ENCODE results near the gene ABCD1.
A peak's percentile ranks its signal among the peaks of the same experiment; 100 is the strongest.

Gene ABCD1

DNA sequence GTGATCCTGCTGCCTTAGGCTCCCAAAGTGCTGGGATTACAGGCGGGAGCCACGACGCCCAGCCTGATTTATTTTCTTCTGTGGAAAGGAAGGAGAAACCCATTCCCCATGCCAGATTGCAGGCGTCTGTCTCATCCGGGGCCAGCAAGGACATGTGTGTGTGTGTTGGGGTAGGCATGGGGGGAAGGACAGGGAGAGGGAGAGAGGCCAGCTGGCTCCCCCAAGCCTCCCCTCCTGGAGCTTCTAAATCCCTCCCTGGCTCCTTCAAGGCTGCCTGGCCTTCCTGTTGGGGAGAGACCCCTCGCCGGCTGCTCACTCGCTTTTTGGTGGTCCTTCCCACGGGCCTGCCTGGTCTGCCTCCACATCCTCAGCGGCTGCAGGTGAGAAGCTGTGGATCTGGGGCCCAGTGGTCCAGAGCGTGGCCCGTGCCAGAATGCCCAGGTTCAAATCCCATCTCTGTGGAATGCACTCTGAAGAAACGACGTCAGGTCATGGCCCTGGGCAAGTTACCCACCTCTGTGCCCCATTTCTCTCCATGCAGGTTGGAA lies 38.0 kb downstream of the ABCD1 start:
- no peak for DNase-seq (ENCODE audit: low spot score)

DNA sequence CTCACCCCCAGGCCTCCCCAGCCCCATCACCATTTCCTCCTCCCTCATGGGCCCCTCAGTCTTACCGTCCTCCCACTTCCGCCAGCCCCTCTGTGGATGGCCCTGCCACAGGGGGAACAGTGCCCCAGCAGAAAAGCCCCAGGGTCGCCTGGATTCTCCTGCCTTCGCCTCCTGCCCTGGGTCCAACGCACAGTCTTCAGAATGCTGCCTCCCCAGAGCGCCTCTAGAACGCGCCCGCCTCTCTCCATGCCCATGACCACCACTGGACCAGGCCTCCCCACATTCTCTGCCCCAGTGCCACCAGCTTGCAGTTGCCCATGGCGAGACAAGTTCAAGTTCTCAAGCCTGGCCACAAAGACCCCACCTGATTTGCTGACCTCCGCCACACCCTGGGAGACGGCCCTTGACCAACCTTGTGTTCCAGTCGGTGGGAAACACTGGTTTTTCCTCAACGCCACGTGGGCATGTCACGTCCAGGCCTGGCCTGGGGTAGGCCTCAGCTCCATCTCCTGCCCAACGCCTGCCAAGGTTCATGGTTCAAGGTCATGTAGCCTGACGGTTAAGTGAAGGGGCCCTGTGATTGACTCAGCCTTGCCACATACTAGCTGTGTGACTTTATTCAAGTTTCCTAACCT lies 38.8 kb downstream of the ABCD1 start:
- DNase-seq (ENCODE audit: low spot score), result no peak

DNA sequence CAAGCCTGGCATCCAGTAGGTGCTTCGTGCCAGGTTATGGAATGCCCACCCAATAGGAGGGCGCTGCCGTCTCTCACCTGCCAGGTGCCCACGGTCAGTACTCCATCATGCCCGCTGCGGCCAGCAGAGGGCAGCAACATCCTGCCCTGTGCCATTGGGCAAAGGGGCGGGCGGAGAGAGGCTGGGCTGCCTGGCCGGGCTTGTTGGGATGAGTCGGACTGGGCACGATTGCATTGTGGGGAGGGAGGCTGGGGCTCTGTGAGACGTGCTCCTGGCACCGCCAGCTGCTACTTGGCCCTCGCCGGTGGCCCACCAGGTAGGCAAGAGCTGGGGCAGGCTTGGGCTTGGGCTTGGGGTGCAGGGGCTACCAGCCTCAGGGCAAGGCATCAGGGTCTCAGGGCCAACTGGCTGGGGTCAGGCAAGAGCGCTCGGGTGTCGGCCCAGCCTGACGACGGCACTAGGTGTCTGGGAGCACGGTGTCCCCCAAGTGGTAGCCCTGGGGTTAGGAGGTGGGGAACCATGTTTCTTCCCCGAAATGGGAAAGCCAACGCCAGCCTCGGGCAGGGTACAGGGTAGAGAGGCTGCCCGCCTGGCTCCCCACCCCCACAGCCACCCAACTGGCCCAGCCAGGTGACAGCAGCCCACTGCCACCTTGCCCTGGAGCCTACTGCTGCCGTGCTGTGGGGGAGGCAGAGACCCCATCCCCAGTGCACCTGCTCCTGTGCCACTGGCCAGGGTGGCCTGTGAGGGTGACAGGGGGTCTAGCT lies 39.5 kb downstream of the ABCD1 start, which contains the start of gene PLXNB3:
TSS of gene PLXNB3 (plus strand) at position 261 of the 767 bp plus-strand sequence. CDS start 1,287 bp downstream, outside the sequence.
- peak; percentile 81 for DNase-seq (ENCODE audit: low spot score)

DNA sequence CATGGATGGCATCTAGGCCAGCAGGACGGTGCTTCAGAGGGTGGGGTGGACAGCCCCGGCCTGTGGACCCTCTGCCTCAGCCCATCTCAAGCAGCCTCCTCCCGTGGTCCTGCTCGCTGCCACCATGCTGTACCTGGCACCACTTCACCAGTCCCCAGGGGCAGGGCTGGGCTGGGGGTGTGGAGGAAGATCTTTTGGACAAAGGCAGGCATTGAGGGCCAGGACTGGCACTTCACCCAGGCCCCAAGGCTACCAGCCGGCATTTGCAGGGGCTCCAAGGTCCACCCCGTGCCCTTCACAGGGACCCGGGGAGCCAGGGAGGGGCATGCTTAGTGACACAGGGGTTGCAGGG lies 40.1 kb downstream of the ABCD1 start:
- DNase-seq (ENCODE audit: low spot score), result no peak

DNA sequence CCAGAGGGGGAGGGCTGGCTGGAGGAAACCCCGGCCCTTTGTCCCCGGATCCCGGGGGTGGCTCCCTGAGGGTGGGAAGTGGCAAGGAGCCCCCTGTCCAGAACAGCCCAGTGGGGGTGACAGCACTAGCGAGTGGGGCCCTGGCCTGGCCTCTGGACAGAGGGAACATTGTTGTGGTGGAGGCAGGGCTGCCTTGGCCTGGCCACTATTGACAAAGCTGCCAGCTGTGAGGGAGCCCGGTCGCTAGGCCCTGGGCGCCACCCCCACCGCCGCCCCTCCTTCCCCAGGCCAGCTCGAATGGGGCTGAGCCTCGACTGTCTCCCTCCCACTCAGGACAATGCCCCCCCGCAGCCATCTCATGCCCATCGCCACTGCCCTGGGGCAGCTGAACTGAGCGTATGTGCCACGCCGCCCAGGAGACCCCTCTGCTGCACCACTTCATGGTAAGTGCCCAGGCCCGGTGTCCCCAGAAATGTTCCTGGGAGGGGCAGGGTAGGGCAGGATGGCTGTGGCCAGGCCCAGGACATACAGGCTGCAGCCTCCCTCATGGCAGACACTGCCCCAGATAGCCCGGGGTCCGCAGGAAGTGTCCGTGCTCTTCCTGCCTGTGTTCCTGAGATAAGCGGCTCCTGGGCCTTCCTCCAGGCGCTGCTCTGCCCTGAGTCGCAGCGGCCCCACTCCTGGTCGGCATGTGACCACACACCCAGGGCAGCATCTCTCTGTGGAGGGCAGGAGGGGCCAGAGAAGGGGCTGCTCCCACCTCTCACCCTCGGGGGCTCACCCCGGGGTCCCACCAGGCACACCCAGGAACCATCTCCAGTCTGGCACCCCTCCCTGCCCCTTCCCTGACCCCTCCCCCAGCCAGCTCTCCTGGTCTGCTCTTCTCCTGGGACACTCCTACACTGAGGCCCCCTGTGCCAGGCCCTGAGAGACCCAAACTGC lies 40.8 kb downstream of the ABCD1 start:
- no peak for DNase-seq (ENCODE audit: low spot score)

DNA sequence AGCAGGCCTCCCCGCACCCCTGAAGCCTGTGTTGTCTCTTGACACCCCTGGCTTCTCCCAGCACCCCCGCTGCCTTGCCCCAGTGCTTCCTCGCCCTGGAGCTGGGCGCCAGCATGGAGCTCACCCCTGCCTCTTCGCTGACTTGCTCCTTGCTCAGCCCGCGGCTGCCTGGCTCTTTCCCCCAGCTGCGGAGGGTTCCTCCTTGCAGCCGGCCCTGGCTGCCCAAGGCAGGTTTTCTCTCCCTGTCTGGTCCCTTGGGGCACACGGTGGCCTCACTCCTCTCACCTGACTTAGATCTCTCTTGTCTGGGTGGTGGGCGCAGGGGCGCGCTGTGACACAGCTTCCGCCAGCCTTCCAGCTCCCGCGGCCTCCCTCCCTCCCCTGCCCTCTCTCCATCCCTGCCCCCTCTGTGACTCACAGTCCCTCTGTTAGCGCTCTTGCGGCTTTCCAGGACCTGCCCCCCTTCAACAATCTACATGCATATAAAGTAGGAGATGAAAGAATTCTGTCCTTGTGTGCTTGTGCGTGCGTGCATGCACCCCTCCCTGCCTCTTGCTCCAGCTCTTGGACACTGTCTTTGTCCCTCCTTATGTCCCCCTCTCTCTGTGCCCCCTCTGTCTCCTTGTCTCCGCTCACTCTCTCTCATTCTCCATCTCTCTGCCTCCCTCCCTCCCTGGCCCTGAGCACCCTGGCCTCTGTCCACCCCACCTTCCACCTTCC lies 41.6 kb downstream of the ABCD1 start:
- DNase-seq (ENCODE audit: low spot score), result no peak

DNA sequence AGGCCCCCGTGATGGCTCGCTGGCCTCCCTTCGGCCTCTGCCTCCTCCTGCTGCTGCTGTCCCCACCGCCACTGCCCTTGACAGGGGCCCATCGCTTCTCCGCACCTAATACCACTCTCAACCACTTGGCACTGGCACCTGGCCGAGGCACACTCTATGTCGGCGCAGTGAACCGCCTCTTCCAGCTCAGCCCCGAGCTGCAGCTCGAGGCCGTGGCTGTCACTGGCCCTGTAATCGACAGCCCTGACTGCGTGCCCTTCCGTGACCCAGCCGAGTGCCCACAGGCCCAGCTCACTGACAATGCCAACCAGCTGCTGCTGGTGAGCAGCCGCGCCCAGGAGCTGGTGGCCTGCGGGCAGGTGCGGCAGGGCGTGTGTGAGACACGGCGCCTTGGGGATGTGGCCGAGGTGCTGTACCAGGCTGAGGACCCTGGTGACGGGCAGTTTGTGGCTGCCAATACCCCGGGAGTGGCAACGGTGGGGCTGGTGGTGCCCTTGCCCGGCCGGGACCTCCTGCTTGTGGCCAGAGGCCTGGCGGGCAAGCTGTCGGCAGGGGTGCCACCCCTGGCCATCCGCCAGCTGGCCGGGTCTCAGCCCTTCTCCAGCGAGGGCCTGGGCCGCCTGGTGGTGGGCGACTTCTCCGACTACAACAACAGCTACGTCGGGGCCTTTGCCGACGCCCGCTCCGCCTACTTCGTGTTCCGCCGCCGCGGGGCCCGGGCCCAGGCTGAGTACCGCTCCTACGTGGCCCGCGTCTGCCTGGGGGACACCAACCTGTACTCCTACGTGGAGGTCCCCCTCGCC lies 42.4 kb downstream of the ABCD1 start:
- DNase-seq (ENCODE audit: low spot score), result no peak

DNA sequence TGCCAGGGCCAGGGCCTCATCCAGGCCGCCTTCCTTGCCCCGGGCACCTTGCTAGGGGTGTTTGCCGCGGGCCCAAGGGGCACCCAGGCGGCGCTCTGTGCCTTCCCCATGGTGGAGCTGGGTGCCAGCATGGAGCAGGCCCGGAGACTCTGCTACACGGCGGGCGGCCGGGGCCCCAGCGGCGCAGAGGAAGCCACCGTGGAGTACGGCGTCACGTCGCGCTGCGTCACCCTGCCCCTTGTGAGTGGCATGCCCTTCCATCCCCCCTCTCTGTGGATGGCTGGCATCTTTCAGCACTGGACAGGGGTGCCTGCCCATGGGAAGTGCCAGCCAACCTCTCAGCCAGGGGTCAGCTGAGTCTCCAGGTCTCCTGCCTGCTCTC lies 43.0 kb downstream of the ABCD1 start:
- DNase-seq (ENCODE audit: low spot score), result no peak

DNA sequence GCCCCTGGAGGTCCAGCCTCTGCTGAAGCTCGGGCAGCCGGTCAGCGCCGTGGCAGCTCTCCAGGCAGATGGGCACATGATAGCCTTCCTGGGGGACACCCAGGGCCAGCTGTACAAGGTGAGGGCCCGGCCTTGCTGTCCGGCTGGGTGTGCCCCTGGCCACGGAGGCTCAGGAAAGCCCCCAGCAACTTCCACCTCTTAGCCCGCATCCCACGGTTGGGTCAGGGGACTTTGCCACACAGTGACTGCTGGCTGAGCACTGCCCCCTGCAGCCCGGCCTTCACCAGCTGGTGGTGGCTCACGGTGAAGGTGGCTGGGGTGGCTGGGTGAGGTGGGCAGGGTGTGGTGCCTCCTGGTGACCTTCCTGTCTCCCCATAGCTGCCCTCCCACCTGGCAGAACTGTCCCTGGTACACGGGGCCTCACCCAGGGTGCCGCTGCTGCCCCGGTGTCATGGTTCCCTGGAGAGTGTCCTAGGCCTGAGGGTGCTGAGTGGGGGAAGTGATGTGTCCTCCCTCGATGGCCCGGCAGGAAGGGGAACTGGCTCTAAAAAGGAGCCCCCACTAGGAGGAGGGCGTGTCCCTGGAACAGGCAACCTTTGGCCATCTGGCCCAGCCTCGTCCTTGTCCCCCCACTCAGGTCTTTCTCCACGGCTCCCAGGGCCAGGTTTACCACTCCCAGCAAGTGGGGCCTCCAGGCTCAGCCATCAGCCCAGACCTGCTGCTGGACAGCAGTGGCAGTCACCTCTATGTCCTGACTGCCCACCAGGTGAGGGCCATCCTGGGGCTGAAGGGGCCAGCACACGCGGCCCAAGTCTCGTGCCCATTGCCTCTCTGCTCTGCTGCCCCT lies 43.9 kb downstream of the ABCD1 start:
- DNase-seq (ENCODE audit: low spot score), result no peak

DNA sequence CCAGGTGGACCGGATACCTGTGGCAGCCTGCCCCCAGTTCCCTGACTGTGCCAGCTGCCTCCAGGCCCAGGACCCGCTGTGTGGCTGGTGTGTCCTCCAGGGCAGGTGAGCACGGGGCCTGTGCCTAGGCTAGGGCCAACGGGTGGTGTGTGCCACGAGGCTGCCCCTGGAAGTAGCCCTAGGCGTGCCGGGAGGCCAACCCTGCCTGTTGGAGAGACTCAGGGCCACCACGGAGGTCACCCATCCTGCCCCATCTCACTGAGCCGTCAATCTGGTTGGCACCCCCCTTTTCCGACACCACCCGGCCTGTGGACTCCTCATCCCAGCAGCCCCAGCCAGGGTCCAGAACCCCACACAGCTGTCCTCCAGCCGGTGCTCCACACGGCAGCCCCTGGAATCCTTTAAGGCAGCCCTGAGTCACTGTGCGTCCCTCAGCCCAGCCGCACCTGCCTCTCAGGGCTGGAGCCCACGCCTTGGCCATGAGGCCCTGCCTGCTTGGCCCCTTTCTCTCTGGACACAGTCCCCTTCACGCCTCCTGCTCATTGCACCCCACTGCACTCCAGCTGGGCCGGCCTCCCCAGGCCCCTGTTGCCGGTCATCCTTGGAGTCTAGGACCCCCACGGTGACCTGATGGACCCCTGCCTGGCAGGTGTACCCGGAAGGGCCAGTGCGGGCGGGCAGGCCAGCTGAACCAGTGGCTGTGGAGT lies 44.7 kb downstream of the ABCD1 start:
- DNase-seq (ENCODE audit: low spot score), result no peak

DNA sequence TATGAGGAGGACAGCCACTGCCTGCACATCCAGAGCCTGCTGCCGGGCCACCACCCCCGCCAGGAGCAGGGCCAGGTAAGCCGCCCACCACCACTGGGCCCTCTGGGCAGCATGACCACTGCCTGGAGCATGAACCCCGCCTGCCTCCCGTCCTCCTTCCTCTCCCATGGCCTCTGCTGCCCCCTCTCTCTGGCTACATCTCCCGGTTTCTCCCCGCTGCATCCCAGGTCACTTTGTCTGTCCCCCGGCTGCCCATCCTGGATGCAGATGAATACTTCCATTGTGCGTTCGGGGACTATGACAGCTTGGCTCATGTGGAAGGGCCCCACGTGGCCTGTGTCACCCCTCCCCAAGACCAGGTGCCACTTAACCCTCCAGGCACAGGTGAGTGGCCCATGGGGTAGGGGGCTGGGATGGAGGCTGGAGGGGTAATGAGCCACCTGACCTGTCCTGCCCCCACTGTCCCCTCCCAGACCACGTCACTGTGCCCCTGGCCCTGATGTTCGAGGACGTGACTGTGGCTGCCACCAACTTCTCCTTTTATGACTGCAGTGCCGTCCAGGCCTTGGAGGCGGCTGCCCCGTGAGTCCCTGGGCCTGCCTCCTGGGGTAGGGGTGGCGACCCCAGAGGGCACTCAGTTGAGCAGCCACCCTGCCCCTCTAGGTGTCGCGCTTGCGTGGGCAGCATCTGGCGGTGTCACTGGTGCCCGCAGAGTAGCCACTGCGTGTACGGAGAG lies 45.4 kb downstream of the ABCD1 start:
- DNase-seq (ENCODE audit: low spot score), result no peak

DNA sequence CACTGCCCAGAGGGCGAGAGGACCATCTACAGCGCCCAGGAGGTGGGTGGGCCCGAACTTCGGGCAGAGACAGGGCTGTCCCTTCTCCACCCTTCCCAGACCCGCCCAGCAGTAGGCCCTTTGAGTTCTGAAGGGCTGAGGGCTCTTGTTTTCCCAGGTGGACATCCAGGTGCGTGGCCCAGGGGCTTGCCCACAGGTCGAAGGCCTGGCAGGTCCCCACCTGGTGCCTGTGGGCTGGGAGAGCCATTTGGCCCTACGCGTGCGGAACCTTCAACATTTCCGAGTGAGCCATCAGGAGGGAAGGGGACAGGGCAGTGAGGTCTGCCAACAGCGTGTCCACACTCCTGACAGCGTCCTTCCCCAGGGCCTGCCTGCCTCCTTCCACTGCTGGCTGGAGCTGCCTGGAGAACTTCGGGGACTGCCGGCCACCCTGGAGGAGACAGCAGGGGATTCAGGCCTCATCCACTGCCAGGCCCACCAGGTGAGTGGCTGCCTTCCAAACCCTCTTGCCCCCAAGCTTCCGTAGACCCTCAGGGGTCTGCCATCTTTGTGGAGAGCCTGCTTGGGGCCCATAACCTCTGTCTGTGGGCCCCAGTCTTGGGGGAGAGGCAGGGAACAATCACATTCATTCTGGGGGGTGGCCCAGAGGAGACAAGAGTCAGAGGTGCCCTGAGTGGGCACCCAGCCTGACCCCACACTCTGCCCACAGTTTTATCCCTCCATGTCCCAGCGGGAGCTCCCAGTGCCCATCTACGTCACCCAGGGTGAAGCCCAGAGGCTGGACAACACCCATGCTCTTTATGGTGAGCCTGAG lies 46.2 kb downstream of the ABCD1 start:
- no peak for DNase-seq (ENCODE audit: low spot score)

DNA sequence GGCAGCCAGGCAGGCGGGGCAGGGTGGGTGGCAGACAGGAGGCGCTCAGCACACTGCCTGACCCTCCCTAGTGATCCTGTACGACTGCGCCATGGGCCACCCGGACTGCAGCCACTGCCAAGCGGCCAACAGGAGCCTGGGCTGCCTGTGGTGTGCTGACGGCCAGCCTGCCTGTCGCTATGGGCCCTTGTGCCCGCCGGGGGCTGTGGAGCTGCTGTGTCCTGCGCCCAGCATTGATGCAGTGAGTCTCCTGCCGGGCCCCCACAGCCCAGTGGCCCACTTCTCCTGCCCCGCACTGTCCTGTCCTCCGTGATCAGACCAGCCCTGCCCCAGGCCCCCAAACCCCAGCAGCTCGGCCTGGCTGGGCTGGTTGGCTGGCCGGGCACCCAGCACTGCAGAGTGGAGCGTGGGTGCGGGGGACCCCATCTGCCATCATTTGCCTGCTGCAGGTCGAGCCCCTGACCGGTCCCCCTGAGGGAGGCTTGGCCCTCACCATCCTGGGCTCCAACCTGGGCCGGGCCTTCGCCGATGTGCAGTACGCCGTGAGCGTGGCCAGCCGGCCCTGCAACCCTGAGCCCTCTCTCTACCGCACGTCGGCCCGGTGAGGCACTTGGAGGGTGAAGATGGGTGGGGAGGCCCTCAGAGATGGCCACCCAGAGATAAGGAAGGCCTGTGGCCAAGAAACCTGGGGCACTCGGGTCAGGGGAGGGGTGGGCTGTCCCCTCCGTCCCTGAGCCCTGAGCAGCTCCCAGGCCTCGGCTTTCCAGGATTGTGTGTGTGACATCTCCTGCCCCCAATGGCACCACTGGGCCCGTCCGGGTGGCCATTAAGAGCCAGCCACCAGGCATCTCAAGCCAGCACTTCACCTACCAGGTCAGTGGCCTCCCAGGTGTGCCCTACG lies 47.0 kb downstream of the ABCD1 start:
- DNase-seq (ENCODE audit: low spot score), result no peak

DNA sequence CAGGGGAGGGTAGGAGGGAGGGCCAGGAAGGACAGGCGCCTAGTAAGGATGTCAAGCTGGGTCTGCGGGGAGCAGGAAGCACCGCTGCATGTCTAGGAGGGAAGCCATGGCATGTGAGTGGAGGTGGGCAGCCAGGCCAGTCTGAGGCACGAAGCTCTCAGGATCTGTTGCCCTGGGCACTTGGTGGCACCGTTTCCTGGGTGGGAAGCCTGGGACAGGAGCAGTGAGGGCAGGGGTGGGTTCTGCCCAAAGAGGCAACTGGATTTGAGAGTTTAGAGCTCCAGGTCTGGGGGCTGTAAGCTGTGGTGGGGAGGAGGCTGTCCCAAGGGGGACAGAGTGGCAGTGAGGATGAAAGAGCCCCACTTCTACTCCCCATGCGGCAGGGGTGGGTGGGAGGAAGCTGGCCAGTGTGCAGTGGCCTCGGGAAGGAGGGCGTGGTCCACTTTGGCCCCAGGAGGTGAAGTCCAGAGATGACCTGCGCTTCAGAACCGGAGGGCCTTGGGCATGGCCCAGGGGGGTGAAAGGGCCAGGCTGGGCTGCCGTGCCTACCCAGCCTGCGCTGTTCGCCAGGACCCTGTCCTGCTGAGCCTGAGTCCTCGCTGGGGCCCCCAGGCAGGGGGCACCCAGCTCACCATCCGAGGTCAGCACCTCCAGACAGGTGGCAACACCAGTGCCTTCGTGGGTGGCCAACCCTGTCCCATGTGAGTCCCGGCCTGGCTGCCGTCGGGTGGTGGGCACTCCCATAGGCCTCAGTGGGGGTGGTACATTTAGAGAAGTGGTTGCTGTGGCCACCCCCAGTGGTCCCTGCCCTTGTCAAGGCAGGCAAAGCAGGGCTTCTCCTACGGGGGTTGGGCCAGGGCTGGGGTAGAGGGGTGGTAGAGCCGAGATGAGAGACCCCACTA lies 47.9 kb downstream of the ABCD1 start:
- no peak for DNase-seq (ENCODE audit: low spot score)

DNA sequence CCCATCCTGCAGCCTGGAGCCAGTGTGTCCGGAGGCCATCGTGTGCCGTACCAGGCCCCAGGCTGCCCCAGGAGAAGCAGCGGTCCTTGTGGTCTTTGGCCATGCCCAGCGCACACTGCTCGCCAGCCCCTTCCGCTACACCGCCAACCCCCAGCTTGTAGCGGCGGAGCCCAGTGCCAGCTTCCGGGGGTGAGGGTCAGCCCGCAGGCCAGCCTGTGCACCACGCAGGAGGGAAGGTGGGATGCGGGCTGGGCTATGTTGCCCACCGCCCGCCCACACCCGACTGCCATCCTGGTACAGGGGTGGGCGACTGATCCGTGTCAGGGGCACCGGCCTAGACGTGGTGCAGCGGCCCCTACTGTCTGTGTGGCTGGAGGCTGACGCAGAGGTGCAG lies 48.6 kb downstream of the ABCD1 start:
- no peak for DNase-seq (ENCODE audit: low spot score)

Measured in cerebellar cortex (tissue), 1 donor.